ENCODE data around the gene ABHD12.

ABHD12 gene

GRCh38 chr20:25257130-25257529 is 133.5 kb downstream of the ABHD12 start:
- no peak for DNase-seq (ENCODE audit: low read depth)

GRCh38 chr20:25256226-25256859 is 134.3 kb downstream of the ABHD12 start:
- no peak for DNase-seq (ENCODE audit: low read depth)

- DNase-seq (ENCODE audit: low read depth), result no peak
These were observed 135.5 kb downstream of the ABHD12 start for GRCh38 chr20:25254986-25255680.

GRCh38 chr20:25254571-25254970 is 136.1 kb downstream of the ABHD12 start:
- no peak for DNase-seq (ENCODE audit: low read depth)

GRCh38 chr20:25253606-25254275 is 136.9 kb downstream of the ABHD12 start:
- DNase-seq (ENCODE audit: low read depth), result no peak

GRCh38 chr20:25252686-25253421 is 137.8 kb downstream of the ABHD12 start:
- DNase-seq (ENCODE audit: low read depth), result no peak

- DNase-seq (ENCODE audit: low read depth), result no peak
These were observed 138.4 kb downstream of the ABHD12 start for GRCh38 chr20:25252230-25252651.

GRCh38 chr20:25251558-25251957 is 139.1 kb downstream of the ABHD12 start:
- DNase-seq (ENCODE audit: low read depth), result no peak

- no peak for DNase-seq (ENCODE audit: low read depth)
These were observed 139.6 kb downstream of the ABHD12 start for GRCh38 chr20:25251019-25251418.

GRCh38 chr20:25250508-25250907 is 140.1 kb downstream of the ABHD12 start:
- DNase-seq (ENCODE audit: low read depth), result no peak

Data from activated T-cell treated with anti-CD3 and anti-CD28 coated beads for 48 hours (primary cell).